Fibroblast of upper back skin (primary cell): ENCODE data around the gene TPP1.
A peak's percentile ranks its signal among the peaks of the same experiment; 100 is the strongest.

Experiments
- DNase-seq: peaks from one replicate; pipeline ENCODE4 v3.0.0-alpha.2; 2013

TPP1 gene

DNA sequence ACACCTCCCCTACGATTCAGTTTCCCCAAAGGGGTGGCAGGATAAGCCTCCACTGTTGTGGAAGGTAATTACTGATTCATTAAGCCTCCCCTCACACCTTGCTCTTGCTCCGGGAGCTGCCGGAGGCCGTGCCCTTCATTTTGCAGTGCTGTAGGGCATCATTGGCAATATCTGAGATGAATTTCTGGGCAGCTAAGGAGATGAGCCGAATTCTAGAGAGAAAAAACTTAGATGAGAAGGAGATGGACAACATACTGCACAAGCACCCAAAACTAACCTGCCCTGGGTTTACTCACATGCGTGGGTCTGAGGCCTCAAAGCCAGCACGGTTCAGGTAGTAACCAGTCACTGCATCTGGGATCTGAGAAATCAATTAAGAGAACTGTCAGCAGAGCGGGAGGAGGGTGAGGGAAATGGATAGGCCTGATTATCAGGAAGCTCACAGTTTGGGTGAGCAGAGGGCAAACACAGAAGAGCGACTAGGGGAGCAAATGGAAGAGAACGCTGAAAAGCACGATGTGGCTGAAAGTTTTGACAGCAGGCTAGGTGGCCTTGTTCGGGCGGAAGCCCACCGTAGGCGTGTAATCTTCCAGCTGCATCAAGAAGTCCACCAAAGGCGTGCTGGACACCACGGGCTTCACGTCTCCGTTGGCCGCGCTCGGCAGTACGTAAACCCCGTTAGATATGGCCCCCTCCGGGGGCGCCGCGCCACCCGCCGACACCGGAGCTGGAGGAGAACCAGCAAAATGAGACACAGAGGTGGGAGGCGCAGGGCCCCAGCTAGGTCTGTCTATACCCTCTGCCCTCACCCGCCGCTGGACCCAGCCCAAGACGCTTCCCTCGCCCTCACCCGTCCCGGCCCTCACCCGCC, 7.9 kb downstream of the TPP1 start:
- no peak for DNase-seq

DNA sequence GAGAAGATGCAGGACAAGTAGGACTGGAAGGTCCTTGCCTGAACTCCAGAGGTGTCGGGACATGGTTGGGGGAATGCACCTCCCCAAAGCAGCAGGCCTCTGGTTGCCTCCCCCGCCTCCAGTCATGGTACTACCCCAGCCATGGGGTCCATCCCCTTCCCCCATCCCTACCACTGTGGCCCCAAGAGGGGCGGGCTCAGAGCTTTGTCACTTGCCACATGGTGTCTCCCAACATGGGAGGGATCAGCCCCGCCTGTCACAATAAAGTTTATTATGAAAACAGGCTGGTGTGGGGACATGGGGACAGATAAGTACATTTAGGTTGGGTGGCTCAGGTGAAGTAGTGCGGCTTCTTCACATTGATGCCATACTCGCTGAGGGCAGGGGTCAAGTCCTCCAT, 8.6 kb downstream of the TPP1 start:
- no peak for DNase-seq

DNA sequence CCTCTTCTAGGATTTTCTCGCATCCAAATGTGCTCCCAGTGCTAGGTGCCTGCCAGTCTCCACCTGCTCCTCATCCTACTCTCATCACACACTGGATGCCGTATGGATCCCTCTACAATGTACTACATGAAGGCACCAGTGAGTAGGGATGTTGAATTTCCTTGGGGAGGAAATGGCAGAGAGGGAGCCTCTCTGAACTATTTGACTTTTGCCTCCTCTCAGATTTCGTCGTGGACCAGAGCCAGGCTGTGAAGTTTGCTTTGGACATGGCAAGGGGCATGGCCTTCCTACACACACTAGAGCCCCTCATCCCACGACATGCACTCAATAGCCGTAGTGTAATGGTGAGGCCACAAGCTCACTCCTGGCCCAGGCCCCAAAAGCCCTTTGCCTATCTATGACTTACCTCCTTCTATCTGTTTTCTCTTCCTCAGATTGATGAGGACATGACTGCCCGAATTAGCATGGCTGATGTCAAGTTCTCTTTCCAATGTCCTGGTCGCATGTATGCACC, 9.7 kb downstream of the TPP1 start:
- DNase-seq, result no peak

GRCh38 chr11:6608726-6609501, 10.3 kb downstream of the TPP1 start:
- DNase-seq, result no peak

- peak; percentile 41 for DNase-seq
Measured at GRCh38 chr11:6608011-6608410, 11.2 kb downstream of the TPP1 start.

DNA sequence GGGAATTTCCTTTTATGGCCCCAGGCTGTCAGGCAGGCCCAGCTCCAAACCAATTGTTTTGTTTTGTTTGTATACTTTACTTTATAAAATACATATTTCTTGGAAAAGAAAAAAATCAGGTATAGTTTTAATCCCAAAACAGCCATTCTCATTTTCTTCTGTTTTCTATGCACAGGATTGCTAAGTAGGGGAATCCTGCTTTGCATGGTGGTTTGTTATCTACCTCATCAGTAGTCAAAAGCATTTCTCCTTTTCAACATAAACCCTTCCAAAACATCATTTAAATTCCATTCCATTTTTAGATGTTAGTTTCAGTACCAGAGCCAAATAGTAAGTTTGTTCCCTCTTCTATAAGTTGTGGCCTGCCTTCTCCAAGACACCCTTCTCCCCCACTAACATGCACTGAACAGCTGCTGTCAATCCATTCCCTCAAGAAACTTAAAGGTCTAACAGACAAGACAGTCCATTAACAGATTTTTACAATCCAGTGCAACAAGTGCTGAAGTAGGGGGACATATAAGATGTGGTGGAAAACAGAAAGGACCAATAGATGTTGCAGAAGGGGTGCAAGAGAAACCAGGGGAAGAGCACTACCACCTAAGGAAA, 11.9 kb downstream of the TPP1 start:
- DNase-seq, result peak; percentile 62

DNA sequence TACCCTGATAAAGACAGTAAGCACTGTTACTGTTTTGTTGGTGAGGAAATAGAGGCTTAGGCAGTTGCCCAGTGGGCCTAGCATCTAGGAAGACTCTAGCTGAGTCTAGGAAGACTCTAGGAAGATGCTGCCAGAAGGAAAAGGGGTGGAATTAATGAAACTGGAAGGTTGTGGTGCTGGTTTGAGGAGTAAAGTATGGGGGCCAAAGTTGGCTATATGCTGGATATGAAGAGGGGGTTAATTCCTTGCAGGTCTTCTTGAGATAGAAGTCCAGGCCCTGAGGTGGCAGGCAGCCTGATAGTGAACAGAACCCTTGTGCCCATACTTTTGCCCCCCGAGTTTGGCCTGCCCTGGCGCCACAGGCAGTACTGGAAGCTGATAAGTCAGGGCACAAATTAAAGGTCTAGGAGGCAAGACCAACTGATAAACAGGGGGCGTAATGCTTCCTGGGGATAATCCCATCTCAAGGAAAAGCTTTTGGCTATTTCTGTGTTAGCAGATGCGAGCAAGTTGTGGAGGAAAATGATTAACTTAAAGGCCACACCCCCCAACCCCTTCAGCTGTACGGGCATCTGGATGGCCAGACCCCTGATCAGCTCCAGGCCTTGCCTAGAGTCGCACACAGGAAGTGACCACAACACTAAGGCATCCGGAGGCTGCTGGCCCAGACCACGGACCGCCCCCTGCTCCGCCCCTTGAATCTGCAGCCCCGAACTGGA, 12.6 kb downstream of the TPP1 start:
- DNase-seq, result peak; percentile 96

DNA sequence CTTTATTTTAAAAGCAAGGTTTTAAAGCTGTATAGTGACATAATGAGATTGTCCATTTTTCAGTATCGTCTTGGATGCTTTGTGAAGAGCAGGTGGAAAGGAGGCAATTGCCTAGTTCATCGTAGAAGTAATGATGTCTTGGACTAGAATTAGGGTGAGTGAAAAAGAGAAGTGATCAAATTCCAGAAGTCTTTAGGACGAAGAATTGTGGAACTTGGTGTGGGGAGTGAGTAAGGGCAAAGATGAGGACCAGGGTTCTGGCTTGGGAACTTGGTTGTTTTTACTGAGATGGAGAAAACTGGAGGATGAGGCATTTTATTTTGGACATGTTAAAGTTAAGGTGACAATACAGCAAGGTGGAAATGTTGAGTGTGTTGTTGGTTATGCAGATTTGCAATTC, 14.4 kb downstream of the TPP1 start:
- no peak for DNase-seq

DNA sequence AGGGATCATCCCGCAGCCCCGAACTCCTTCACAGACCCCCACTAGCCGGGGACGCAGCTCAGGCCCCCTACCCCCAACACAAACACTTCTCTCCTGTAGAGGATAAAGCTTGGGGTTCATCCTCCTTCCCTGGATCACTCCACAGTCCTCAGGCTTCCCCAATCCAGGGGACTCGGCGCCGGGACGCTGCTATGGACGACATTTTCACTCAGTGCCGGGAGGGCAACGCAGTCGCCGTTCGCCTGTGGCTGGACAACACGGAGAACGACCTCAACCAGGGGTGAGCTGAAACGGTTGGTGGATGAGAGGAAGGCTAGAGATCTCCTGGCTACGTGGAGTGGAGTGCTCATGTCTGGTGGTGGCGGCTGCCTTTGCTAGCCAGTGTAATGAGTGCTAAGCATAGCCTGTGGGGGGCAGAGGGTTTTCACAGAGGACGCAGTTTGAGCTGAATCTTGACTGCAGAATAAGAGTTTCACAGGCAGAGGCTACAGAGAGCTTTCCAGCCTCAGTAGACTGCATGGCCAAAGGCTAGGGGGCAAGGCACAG, 15.1 kb downstream of the TPP1 start:
- peak; percentile 69 for DNase-seq

DNA sequence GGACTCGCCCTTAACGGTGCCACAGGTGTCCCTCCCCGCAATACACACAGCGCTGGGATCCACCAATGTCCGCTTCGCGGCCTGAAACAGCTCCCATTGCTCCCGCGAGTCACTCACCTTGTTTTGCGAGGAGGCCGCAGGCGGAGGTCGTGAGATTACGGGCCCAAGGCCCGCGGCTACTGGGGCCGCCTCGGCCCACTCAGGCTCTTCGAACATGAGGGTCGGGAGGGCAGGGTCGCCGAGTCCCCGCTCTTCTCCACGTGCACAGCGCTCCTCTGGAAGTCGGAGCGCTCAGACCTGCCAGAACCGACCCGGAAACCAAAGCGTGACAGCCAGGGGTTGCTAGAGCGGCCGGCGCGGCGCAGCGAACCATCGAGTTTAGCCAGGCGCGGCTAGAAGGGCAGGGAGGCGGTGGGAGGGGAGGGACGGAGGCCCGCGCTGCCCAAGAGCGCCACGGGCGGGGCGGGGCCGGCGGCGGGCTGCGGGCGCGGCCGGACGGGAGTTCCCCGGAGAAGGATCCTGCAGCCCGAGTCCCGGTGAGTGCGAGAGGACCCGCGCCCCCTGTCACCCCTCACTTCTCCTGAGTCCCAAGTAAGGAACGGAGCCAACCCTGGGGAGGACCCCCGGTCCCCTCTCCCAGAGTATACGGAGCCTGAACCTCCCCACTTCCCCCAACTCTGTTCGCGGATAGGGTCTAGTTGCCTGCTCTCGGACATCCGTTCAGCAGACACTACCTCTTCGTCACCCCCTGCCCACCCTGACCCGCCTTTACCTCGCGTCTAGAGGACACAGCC, 15.7 kb downstream of the TPP1 start, which contains the start of the genes ILK and RRP8:
ILK (plus strand) TSS at position 488 of the 794 bp plus-strand sequence. CDS start 498 bp downstream, outside the sequence.
RRP8 (minus strand) TSS at position 330 of the 794 bp plus-strand sequence; CDS start at position 216, 114 bp downstream.
- peak; percentile 86 for DNase-seq

DNA sequence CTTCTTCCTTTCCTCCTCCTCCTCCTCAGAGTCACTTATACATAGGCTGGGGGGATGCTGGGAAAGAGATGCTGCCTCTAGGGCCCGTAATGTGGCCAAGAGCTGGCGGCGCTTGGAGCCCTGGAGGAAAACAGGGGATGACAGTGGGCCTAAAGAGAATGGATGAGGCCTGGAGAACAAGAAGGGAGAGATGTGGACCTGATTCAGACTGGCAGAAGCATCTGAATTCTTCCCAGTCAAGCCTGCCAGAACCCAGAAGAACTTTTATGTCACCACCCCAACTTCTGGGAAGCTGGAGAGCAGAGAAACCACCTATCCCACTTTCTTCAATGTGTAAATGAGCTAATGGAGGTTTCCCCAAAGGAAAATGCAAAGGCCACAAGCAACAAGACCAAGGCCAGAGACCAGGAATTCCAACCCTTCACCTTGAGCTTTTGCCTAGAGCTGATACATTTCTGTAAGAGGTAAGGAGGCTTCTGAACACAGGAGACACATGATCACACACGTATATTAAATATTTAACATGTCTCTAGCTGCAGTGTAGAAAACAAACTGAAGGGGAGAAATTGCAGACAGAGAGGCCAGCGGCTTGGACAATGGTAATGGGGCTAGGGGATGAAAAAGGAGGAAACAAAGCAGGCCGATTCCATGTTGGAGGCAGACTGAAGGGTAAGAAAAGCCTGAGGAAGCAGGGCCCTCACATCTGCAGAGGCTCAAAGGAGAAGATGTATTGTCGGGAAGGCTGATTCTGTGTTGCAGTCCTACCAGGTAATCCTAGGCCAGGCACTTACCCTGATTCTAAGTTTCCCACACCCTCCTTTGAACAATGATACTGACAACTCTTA, 16.9 kb downstream of the TPP1 start:
- no peak for DNase-seq

DNA sequence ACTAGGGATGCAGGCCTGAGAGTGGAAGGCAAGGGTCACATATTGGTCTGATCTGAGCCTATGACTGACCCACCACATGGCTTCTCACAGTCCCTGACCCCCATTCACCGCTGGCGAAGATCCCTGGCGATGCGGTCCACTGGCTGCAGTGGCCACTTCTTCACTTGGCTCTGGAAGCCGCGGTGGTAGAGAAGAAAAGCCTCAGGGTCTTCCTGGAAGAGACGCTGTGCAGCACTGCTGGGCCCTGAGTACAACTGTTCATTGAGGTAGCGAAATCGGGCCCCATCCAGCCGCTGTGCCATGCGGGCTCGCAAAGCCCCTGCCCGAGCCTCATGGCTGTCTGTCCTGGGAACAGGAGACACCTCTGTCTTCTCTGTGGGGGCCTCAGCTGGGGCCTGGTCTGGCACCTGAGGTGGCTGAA, 18.2 kb downstream of the TPP1 start:
- DNase-seq, result no peak

- DNase-seq, result no peak
Measured at GRCh38 chr11:6599881-6600390, 19.3 kb downstream of the TPP1 start.

DNA sequence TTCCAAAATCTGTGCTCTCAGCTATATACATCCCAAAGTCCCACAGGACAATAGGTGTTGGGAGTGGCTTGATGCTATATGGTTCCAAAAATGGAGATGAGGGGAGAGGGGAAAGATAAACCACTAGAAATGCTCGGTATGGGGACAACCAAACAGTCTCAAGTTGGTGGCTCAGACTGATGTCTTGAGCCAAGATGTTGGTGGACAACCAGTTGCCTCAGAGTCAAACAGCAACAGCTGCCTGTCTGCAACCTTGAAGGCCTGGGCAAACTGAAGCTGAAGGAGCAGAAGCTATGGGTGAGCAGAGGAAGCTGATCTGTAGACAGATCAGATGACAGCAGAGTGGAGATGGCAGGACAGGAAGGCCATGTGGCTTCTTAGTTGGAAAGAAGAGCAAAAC, 19.8 kb downstream of the TPP1 start:
- no peak for DNase-seq

DNA sequence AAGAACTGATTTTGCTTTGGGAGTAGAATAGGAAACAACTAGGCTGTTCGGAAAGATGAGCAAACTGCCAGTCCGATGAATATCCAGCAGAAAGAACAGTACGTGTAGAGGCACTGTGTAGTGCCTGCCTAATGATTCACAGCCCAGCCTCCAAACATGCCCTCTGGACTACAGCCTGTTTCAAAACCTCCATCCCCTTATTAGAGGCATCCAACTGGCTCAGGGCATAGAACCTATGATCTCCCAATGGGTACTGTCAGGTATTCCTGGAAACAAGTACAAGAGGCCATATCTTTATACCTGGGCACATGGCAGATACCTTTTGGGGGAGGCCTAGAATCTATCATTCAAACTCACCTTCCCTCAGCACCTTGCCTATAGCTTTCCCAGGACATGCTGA, 20.7 kb downstream of the TPP1 start:
- no peak for DNase-seq

- DNase-seq, result no peak
Measured at GRCh38 chr11:6596239-6596877, 22.9 kb downstream of the TPP1 start.

- DNase-seq, result no peak
Measured at GRCh38 chr11:6594142-6594768, 25.0 kb downstream of the TPP1 start.

DNA sequence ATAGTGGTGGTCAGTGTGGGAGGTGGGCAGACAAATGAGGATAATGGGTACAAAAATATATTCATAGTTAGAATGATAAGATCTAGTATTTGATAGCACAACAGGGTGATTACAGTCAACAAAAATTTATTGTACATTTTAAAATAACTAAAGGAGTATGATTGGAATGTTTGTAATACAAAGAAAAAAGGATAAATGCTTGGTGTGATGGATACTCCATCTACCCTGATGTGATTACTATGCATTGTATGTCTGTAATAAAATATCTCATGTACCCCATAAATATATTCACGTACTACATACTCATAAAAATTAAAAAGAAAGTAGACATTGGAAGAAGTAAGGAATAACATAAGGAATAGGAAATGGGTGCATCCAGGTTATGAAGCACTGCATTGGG, 31.2 kb downstream of the TPP1 start:
- DNase-seq, result no peak

GRCh38 chr11:6587360-6587953, 31.8 kb downstream of the TPP1 start:
- DNase-seq, result no peak
